HG03066 (cell line): ENCODE measurements around the gene NHLH1.

Experiments used
- ATAC-seq: cut with Tn5 transposase; IDR thresholded peaks from one replicate; pipeline ENCODE4 v1.9.1; 2021; ENCODE audit warnings: low read depth; ENCODE audit not compliant: unreplicated experiment

The NHLH1 gene

GRCh38 chr1:160407839-160408801 lies 41.2 kb downstream of the NHLH1 start:
- no peak for ATAC-seq

GRCh38 chr1:160408864-160409263 lies 42.0 kb downstream of the NHLH1 start:
- ATAC-seq, result no peak

GRCh38 chr1:160409486-160409885 lies 42.6 kb downstream of the NHLH1 start:
- ATAC-seq, result no peak

GRCh38 chr1:160410406-160411005 lies 43.6 kb downstream of the NHLH1 start:
- ATAC-seq, result no peak

- ATAC-seq, result no peak
Observed at GRCh38 chr1:160411271-160412027, 44.6 kb downstream of the NHLH1 start.

GRCh38 chr1:160412028-160412362 lies 45.1 kb downstream of the NHLH1 start:
- ATAC-seq, result no peak

- no peak for ATAC-seq
Observed at GRCh38 chr1:160413716-160414115, 46.8 kb downstream of the NHLH1 start.

- ATAC-seq, result no peak
Observed at GRCh38 chr1:160414881-160415280, 48.0 kb downstream of the NHLH1 start.

GRCh38 chr1:160415696-160416290 lies 48.9 kb downstream of the NHLH1 start:
- no peak for ATAC-seq

GRCh38 chr1:160416369-160416768 lies 49.5 kb downstream of the NHLH1 start:
- no peak for ATAC-seq

- no peak for ATAC-seq
Observed at GRCh38 chr1:160418483-160418882, 51.6 kb downstream of the NHLH1 start.

GRCh38 chr1:160419150-160419837 lies 52.4 kb downstream of the NHLH1 start:
- no peak for ATAC-seq

- no peak for ATAC-seq
Observed at GRCh38 chr1:160419838-160420169, 52.9 kb downstream of the NHLH1 start.

GRCh38 chr1:160420881-160421842 lies 54.3 kb downstream of the NHLH1 start:
- ATAC-seq, result no peak

- ATAC-seq, result no peak
Observed at GRCh38 chr1:160421881-160422280, 55.0 kb downstream of the NHLH1 start.
